ENCODE results near the gene CHIT1. TPM values are rescaled to one million over a fixed set of nuclear protein-coding genes. Genes with fewer than 3 reads are reported as not detected.

CHIT1 gene
- polyA plus RNA-seq, 1 of the 3 experiments (the other 2 are of a cell fraction): not detected

GRCh38 chr1:203213126-203213525 is 16.3 kb downstream of the CHIT1 start:
- no peaks in the 10 kb centered on the region for H3K79me2 ChIP-seq (ENCODE audit: insufficient read depth)
- CTCF ChIA-PET: interaction anchor here (1.3 to 23.6 kb wide), 5 partner anchors 41 to 174 kb away, joined by 4 to 602 read pairs (median 82); partner anchors contain the start of gene ADORA1
- H3K4me1 ChIP-seq (ENCODE audit: control insufficient read depth in 1 of 2, insufficient read depth in 2 of 2, low read depth in 1 of 2, low read length in 1 of 2): peaks cover 0 to 2% of the 10 kb centered on the region in 2 experiments; a peak in 1 of 4 replicates
- H3F3A ChIP-seq (replicated peaks; ENCODE audit: insufficient read depth): no peaks in the 10 kb centered on the region
- H4K20me1 ChIP-seq (ENCODE audit: insufficient read depth): no peaks in the 10 kb centered on the region
- POLR2A ChIA-PET: no interaction called here
- no peak overlapping the region for H3K4me2 ChIP-seq
- H3K9me2 ChIP-seq: no peaks in the 10 kb centered on the region
- TF ChIP-seq CHD2 (IDR thresholded peaks at IDR 0.05; ENCODE audit: low read length, partially characterized antibody) (no peak), JUND (IDR thresholded peaks at IDR 0.05) (no peak)
- 76% methylated on average over 6 of the region's 6 CpGs for WGBS (ENCODE audit: low lambda C conversion rate)
- no peak overlapping the region for H3K4me3 ChIP-seq (ENCODE audit: low read depth in 2 of 2, low read length in 1 of 2)
- H2AFZ ChIP-seq (ENCODE audit: low read depth): no peak overlapping the region
- no peak overlapping the region for H3K9ac ChIP-seq
- no peaks in the 10 kb centered on the region for H3K36me3 ChIP-seq (replicated peaks in 1 of 2; ENCODE audit: control insufficient read depth in 1 of 2, insufficient read depth in 2 of 2, low read length in 1 of 2)
- DNase-seq: no peak
- no peaks in the 10 kb centered on the region for H3K9me3 ChIP-seq
- no peak overlapping the region for H3K27ac ChIP-seq (ENCODE audit: low read depth in 2 of 2, low read length in 1 of 2)
- no peaks in the 10 kb centered on the region for H3K27me3 ChIP-seq (ENCODE audit: insufficient read depth)

GRCh38 chr1:203211812-203212211 is 17.7 kb downstream of the CHIT1 start:
- H3K4me1 ChIP-seq (ENCODE audit: control insufficient read depth in 1 of 2, insufficient read depth in 2 of 2, low read depth in 1 of 2, low read length in 1 of 2): peaks cover 0 to 2% of the 10 kb centered on the region in 2 experiments; a peak in 1 of 4 replicates
- H3K9me2 ChIP-seq: no peaks in the 10 kb centered on the region
- ChIA-PET CTCF (interaction anchor here (21.7 to 23.6 kb wide), 2 partner anchors 89 to 172 kb away, joined by 454 to 602 read pairs; partner anchors contain the start of gene ADORA1), POLR2A (no interaction called here)
- 90% methylated on average over 3 of the region's 3 CpGs for WGBS (ENCODE audit: low lambda C conversion rate)
- no peaks in the 10 kb centered on the region for H3F3A ChIP-seq (replicated peaks; ENCODE audit: insufficient read depth)
- DNase-seq: no peak
- H2AFZ ChIP-seq (ENCODE audit: low read depth): no peak overlapping the region
- H3K4me2 ChIP-seq: no peak overlapping the region
- no peaks in the 10 kb centered on the region for H3K9me3 ChIP-seq
- no peaks in the 10 kb centered on the region for H4K20me1 ChIP-seq (ENCODE audit: insufficient read depth)
- H3K27me3 ChIP-seq (ENCODE audit: insufficient read depth): no peaks in the 10 kb centered on the region; the same call in 1 of the 2 replicates
- TF ChIP-seq EP300 (IDR thresholded peaks at IDR 0.05; ENCODE audit: borderline replicate concordance in 1 of 2, low read depth in 1 of 2, low read length in 1 of 2) (no peak), MEF2A (IDR thresholded peaks at IDR 0.05; ENCODE audit: borderline replicate concordance, low read depth) (no peak), ZBTB33 (IDR thresholded peaks at IDR 0.05; ENCODE audit: borderline replicate concordance, low read depth) (no peak), RCOR1 (IDR thresholded peaks at IDR 0.05; ENCODE audit: low read length) (no peak), SIN3A (IDR thresholded peaks at IDR 0.05; ENCODE audit: borderline replicate concordance, low read depth, low read length) (no peak), RXRA (IDR thresholded peaks at IDR 0.05; ENCODE audit: borderline replicate concordance, low read depth) (no peak), GATA2 (CRISPR knock-in tag; IDR thresholded peaks at IDR 0.05) (no peak), REST (IDR thresholded peaks at IDR 0.05; ENCODE audit: low read depth, low read length) (no peak), USF1 (IDR thresholded peaks at IDR 0.05; ENCODE audit: borderline replicate concordance, low read depth) (no peak), IRF3 (IDR thresholded peaks at IDR 0.05; ENCODE audit: low read depth, low read length) (no peak), POLR2AphosphoS5 (IDR thresholded peaks at IDR 0.05; ENCODE audit: low read depth, low read length) (no peak), TCF12 (IDR thresholded peaks at IDR 0.05) (no peak), FOSL2 (IDR thresholded peaks at IDR 0.05; ENCODE audit: borderline replicate concordance, low read depth) (no peak)
- H3K79me2 ChIP-seq (ENCODE audit: insufficient read depth): no peaks in the 10 kb centered on the region
- no peak overlapping the region for H3K4me3 ChIP-seq (ENCODE audit: low read depth in 2 of 2, low read length in 1 of 2)
- H3K36me3 ChIP-seq (replicated peaks in 1 of 2; ENCODE audit: control insufficient read depth in 1 of 2, insufficient read depth in 2 of 2, low read length in 1 of 2): no peaks in the 10 kb centered on the region
- H3K9ac ChIP-seq: no peak overlapping the region
- no peak overlapping the region for H3K27ac ChIP-seq (ENCODE audit: low read depth in 2 of 2, low read length in 1 of 2)
